ENCODE results near the gene GABBR2. TPM values are rescaled to one million over a fixed set of nuclear protein-coding genes. Genes with fewer than 3 reads are reported as not detected.
A peak's percentile ranks its signal among the peaks of the same experiment; 100 is the strongest.

GABBR2 gene
- total RNA-seq, 4 donors from 2014 or later = 2.4 to 13.6 (median 10.0) TPM

DNA sequence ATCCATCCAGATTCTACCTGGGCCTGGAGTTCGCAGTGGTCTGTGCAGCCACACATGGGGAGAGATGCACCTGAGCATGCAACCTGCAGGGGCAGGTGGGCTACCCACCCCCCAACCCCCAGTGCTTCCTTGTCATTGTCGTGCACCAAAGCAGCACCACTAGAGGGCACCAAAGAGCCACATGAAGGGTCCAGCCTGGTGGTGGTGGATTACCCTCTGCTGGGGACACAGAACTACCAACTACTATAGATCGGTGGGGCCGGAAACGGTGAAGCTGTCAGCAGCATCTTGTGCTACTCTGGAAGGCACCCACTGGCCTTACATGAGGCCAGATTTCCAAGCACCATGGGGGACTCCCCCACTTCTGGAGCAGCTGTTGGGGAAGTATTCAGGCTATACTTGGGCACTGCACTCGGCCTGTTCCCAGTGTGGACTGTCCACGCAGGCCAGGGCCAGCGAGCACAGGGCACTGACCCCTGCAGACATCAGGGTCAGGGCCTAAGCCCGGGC is 393.1 kb downstream of the GABBR2 start:
- intact Hi-C loops (cut with DNase I) = loop anchor here (5.0 to 10.0 kb wide), 3 partner anchors 249 to 469 kb away; partner anchors contain the start of gene GABBR2
- H3K9me3 ChIP-seq = no peaks in the 10 kb centered on the region
- no peaks in the 10 kb centered on the region for H3K27me3 ChIP-seq
- no peaks in the 10 kb centered on the region for H3K36me3 ChIP-seq
- DNase-seq = peak; percentile 83 to 87
- no peaks in the 10 kb centered on the region for H3K4me1 ChIP-seq
- no peak overlapping the region for H3K4me3 ChIP-seq (replicated peaks in 1 of 3)
- TF ChIP-seq, protein P1, sequence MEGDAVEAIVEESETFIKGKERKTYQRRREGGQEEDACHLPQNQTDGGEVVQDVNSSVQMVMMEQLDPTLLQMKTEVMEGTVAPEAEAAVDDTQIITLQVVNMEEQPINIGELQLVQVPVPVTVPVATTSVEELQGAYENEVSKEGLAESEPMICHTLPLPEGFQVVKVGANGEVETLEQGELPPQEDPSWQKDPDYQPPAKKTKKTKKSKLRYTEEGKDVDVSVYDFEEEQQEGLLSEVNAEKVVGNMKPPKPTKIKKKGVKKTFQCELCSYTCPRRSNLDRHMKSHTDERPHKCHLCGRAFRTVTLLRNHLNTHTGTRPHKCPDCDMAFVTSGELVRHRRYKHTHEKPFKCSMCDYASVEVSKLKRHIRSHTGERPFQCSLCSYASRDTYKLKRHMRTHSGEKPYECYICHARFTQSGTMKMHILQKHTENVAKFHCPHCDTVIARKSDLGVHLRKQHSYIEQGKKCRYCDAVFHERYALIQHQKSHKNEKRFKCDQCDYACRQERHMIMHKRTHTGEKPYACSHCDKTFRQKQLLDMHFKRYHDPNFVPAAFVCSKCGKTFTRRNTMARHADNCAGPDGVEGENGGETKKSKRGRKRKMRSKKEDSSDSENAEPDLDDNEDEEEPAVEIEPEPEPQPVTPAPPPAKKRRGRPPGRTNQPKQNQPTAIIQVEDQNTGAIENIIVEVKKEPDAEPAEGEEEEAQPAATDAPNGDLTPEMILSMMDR (IDR thresholded peaks at IDR 0.05) = peak; percentile 74 to 95 (median 94)
- TF ChIP-seq POLR2A (IDR thresholded peaks at IDR 0.05) = no peak
- WGBS, 2 donors = 30 to 44% methylated on average over 6 to 9 of the region's 9 CpGs
- no peak overlapping the region for H3K27ac ChIP-seq

DNA sequence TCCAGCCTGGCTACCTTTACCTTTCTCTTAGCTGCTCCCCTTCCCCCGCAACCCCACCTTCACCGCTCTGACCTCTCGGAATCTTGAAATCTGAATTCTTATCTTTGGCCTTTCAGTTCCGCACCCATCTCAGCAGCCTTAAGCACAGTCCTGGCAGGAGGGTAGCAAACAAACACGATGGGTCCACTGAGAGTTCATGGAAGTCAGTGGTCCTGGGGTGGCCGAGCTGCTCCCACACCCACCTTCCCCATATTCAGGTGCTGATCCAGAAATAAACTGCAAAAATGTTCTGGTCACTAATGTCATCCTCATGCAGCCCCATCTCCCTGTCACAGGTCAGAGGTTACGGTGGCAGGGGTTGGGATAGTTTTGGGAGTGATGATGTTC is 393.7 kb downstream of the GABBR2 start:
- intact Hi-C loops (cut with DNase I) = loop anchor here (5.0 to 10.0 kb wide), 3 partner anchors 250 to 470 kb away; partner anchors contain the start of gene GABBR2
- 78 to 80% methylated on average over 7 of the region's 7 CpGs for WGBS, 2 donors
- Histone ChIP-seq H3K9me3 (no peaks in the 10 kb centered on the region), H3K27ac (no peak overlapping the region), H3K4me1 (no peaks in the 10 kb centered on the region), H3K36me3 (no peaks in the 10 kb centered on the region), H3K27me3 (no peaks in the 10 kb centered on the region), H3K4me3 (replicated peaks in 1 of 3) (no peak overlapping the region)
- no peak for DNase-seq
- TF ChIP-seq, protein P1 (IDR thresholded peaks at IDR 0.05) = no peak
- TF ChIP-seq POLR2A (IDR thresholded peaks at IDR 0.05) = no peak

DNA sequence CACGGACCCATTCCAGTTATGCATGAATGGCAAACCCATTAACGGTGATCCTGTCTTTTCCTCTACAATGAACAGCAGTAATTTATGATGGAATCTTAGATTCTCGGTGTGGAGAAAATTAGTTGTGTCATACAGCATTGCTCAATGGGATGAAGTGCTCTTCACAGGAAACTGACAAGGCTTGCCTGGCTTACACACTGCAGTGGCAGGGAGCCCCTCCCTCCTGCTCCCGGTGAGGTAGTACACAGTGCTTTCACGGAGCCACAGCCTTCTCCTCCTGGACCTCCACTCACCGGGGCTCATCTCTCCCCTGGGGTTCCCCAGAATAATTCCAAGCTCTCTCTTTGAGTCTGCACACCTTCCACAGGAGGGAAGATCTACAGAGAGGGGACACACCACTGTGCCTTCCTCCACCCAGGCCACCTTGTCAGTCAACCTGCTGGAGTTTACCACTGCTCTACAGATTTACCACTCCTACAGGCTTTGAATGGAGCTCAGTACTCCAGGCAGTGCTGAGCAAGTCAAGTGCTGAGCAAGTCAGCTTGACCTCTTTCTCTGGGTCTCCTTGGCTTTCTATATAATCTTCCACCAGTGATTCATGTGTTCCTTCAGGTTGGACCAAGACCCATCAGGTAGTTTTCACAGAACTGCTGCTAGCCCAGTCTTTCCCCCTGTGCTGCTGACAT is 394.2 kb downstream of the GABBR2 start:
- Histone ChIP-seq H3K4me3 (replicated peaks in 1 of 3) (no peak overlapping the region), H3K36me3 (no peaks in the 10 kb centered on the region), H3K27me3 (no peaks in the 10 kb centered on the region), H3K9me3 (no peaks in the 10 kb centered on the region), H3K4me1 (no peaks in the 10 kb centered on the region), H3K27ac (no peak overlapping the region)
- peak; percentile 42 to 49 for DNase-seq
- intact Hi-C loops (cut with DNase I) = loop anchor here (5.0 to 10.0 kb wide), 3 partner anchors 250 to 470 kb away; partner anchors contain the start of gene GABBR2
- no peak for TF ChIP-seq POLR2A (IDR thresholded peaks at IDR 0.05)
- TF ChIP-seq, protein P1 (IDR thresholded peaks at IDR 0.05) = no peak
- 29 to 36% methylated on average over 6 of the region's 6 CpGs for WGBS, 2 donors

DNA sequence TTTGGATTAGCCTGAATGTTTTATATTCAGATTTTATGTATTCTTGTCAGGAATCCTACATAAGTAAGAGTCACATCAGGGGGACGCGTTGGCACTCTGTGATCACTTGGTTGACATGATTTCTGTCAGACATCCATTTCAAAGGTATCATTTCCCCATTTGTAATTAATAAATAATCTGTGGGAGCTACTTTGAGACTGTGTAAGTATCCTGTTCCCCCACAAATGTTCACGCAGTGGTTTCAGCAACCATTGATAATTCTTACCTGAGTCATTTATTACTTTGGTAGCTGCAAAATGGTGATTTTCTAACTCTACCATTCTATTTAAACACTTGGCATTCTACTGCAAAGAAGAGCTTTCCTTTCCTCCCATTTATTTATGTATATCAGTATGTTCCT is 396.4 kb downstream of the GABBR2 start:
- intact Hi-C loops (cut with DNase I) = loop anchor here (10.0 kb wide), 2 partner anchors 252 to 472 kb away; no protein-coding TSS in a partner anchor

DNA sequence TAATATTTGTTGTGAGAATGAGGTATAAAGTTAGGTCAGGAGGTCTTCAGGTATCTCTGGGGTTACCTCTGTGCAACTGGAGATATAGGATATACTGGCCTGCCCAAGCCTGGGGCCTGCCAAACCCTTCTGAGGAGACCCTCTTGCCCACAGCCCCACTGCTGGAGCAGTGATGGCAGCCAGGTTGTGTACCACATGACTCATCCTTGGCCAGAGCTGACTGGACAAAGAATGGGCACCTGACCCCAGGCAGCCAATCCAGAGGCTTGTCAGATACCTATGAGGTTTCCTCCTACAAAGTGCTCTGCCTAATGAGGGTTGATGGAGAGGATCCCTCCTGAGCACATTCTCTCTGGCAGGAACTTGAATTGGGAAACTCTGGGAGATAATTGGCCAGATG is 397.2 kb downstream of the GABBR2 start:
- Histone ChIP-seq H3K4me3 (replicated peaks in 1 of 3) (no peak overlapping the region), H3K36me3 (no peaks in the 10 kb centered on the region), H3K27me3 (no peaks in the 10 kb centered on the region), H3K27ac (no peak overlapping the region), H3K9me3 (no peaks in the 10 kb centered on the region), H3K4me1 (no peaks in the 10 kb centered on the region)
- intact Hi-C loops (cut with DNase I) = loop anchor here (10.0 kb wide), 2 partner anchors 253 to 473 kb away; no protein-coding TSS in a partner anchor
- no peak for DNase-seq
- TF ChIP-seq, protein P1 (IDR thresholded peaks at IDR 0.05) = no peak
- TF ChIP-seq POLR2A (IDR thresholded peaks at IDR 0.05) = no peak

More for the DNA sequence above, 396.4 kb downstream of the GABBR2 start:
- no peak for DNase-seq
- Histone ChIP-seq H3K36me3 (no peaks in the 10 kb centered on the region), H3K4me1 (no peaks in the 10 kb centered on the region), H3K4me3 (replicated peaks in 1 of 3) (no peak overlapping the region), H3K9me3 (no peaks in the 10 kb centered on the region), H3K27ac (no peak overlapping the region), H3K27me3 (no peaks in the 10 kb centered on the region)
- WGBS, 2 donors = 94 to 95% methylated on average over 3 of the region's 3 CpGs
- no peak for TF ChIP-seq POLR2A (IDR thresholded peaks at IDR 0.05)
